ENCODE measurements around the gene TTC17.
"Not testable (repeated sequence)": the region's sequence is repeated elsewhere in the genome, so short reads cannot be mapped to it uniquely, and the experiment has no call there.

Gene TTC17

GRCh38 chr11:43382614-43383013, 23.9 kb downstream of the TTC17 start:
- no peak for DNase-seq

GRCh38 chr11:43384393-43384792, 25.7 kb downstream of the TTC17 start:
- no peak for DNase-seq

GRCh38 chr11:43392713-43393112, 34.0 kb downstream of the TTC17 start:
- no peak for DNase-seq

- DNase-seq = no peak
These were observed 35.1 kb downstream of the TTC17 start for GRCh38 chr11:43393765-43394355.

GRCh38 chr11:43396617-43397016, 37.9 kb downstream of the TTC17 start:
- DNase-seq = no peak

- no peak for DNase-seq
These were observed 38.5 kb downstream of the TTC17 start for GRCh38 chr11:43397251-43397650.

- no peak for DNase-seq
These were observed 41.4 kb downstream of the TTC17 start for GRCh38 chr11:43399983-43400630.

GRCh38 chr11:43401252-43401651, 42.5 kb downstream of the TTC17 start:
- DNase-seq = no peak

- not testable (repeated sequence) for DNase-seq
These were observed 43.1 kb downstream of the TTC17 start for GRCh38 chr11:43401811-43402210.

- no peak for DNase-seq
These were observed 44.9 kb downstream of the TTC17 start for GRCh38 chr11:43403357-43404231.

GRCh38 chr11:43404406-43404805, 45.7 kb downstream of the TTC17 start:
- DNase-seq = no peak

GRCh38 chr11:43404836-43405479, 46.2 kb downstream of the TTC17 start:
- no peak for DNase-seq

GRCh38 chr11:43408277-43408676, 49.6 kb downstream of the TTC17 start:
- no peak for DNase-seq

GRCh38 chr11:43410394-43410793, 51.7 kb downstream of the TTC17 start:
- no peak for DNase-seq

- DNase-seq = no peak
These were observed 59.5 kb downstream of the TTC17 start for GRCh38 chr11:43418197-43418596.

GRCh38 chr11:43419460-43419859, 60.7 kb downstream of the TTC17 start:
- DNase-seq = no peak

- DNase-seq = no peak
These were observed 69.3 kb downstream of the TTC17 start for GRCh38 chr11:43427971-43428370.

GRCh38 chr11:43430916-43431315, 72.2 kb downstream of the TTC17 start:
- not testable (repeated sequence) for DNase-seq

- no peak for DNase-seq
These were observed 76.2 kb downstream of the TTC17 start for GRCh38 chr11:43434893-43435292.

- no peak for DNase-seq
These were observed 81.8 kb downstream of the TTC17 start for GRCh38 chr11:43440486-43440885.

- DNase-seq = no peak
These were observed 85.1 kb downstream of the TTC17 start for GRCh38 chr11:43443811-43444210.

GRCh38 chr11:43447151-43447550, 88.4 kb downstream of the TTC17 start:
- no peak for DNase-seq

- DNase-seq = no peak
These were observed 99.8 kb downstream of the TTC17 start for GRCh38 chr11:43458486-43458885.

Measured in activated effector memory CD4-positive, alpha-beta T cell treated with anti-CD3 and anti-CD28 coated beads, Interleukin-2, amount 50 U/mL, for 16 hours (primary cell).